Measurements from ENCODE around the gene MLNR.

DNA sequence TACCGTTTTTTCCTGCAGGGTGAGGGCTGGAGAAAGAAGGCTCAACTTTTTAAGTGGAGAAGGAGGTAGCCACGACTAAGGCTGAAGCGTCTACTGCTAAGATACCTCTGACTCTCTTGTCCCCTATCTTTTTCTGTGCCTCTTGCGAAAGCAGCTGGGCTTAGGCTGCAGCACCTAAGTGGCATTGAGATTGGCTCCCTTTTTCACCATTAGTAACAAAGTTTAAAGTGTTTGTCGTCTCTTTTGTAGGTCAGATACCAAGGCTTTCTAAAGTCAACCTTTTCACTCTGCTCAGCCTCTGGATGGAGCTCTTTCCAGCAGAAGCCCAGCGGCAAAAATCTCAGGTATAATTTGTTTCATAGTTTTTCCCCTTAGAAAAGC, 28.5 kb downstream of the MLNR start:
- TF ChIP-seq, protein P1, sequence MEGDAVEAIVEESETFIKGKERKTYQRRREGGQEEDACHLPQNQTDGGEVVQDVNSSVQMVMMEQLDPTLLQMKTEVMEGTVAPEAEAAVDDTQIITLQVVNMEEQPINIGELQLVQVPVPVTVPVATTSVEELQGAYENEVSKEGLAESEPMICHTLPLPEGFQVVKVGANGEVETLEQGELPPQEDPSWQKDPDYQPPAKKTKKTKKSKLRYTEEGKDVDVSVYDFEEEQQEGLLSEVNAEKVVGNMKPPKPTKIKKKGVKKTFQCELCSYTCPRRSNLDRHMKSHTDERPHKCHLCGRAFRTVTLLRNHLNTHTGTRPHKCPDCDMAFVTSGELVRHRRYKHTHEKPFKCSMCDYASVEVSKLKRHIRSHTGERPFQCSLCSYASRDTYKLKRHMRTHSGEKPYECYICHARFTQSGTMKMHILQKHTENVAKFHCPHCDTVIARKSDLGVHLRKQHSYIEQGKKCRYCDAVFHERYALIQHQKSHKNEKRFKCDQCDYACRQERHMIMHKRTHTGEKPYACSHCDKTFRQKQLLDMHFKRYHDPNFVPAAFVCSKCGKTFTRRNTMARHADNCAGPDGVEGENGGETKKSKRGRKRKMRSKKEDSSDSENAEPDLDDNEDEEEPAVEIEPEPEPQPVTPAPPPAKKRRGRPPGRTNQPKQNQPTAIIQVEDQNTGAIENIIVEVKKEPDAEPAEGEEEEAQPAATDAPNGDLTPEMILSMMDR (conservative IDR thresholded peaks at IDR 0.05 in 1 of 2, IDR thresholded peaks at IDR 0.05 in 1 of 2; ENCODE audit: extremely low read depth in 1 of 2, insufficient read depth in 1 of 2, low read depth in 1 of 2, low read length in 2 of 2) = no peak
- no peak for TF ChIP-seq EZH2 (IDR thresholded peaks at IDR 0.05; ENCODE audit: borderline replicate concordance, low read length)

All from mammary epithelial cell (primary cell).